GM12878 (cell line): ENCODE results near the gene NAA15. TPM values are rescaled to one million over a fixed set of nuclear protein-coding genes. Genes with fewer than 3 reads are reported as not detected.

Experiments
- NFXL1 ChIP-seq: fragments of 450-650 bp; IDR thresholded peaks from 2 replicates; pipeline ENCODE4 v1.6.1; 2017; ENCODE audit warnings: antibody characterized with exemption, mild to moderate bottlenecking, borderline replicate concordance
- PAX5 ChIP-seq: IDR thresholded peaks from 2 replicates; pipeline ENCODE4 v1.6.1; 2011; ENCODE audit warnings: low read depth, low read length, borderline replicate concordance
- polyA plus RNA-seq, 11 experiments: library from polyadenylated mRNA; depleted of rRNA in 4 of 11; unstranded in 6 of 11; stranded (reverse) in 5 of 11; fragments of >200 nt; fragmentation: Nextera tagmentation in 4 of 11; fragmentation: Illumina TruSeq in 1 of 11; extraction: Ambion mirVana in 4 of 11; extraction: Trizol in 1 of 11; gene quantifications; 1 replicate in 1 of 11; 2 replicates in 10 of 11; pipeline versions ENCODE4 v1.2.1 to v1.2.3, GENCODE V29; 2011 to 2016; ENCODE audit warnings: inconsistent platforms in 2 of 11, missing spikeins in 2 of 11, low read depth in 1 of 11
- total RNA-seq, 4 experiments: library from RNA; depleted of rRNA in 3 of 4; stranded (reverse); fragments of >200 nt in 3 of 4; fragmentation: Illumina TruSeq in 1 of 4; extraction: Trizol in 1 of 4; gene quantifications; 2 replicates each; pipeline versions ENCODE4 v1.2.1 to v1.2.3, GENCODE V29; 2013 to 2021
- TF ChIP-seq, protein P1 (sequence below): IDR thresholded peaks from 2 replicates; pipeline ENCODE4 v1.6.1; 2012; ENCODE audit warnings: improper control_type of control experiment, low read depth, low read length; ENCODE audit not compliant: insufficient replicate concordance
- TF ChIP-seq, protein P2 (sequence below): IDR thresholded peaks from 2 replicates; pipeline ENCODE4 v1.6.1; 2012; ENCODE audit warnings: mild to moderate bottlenecking, low read depth, low read length

NAA15 gene
- total and polyA plus RNA-seq, 10 of the 15 experiments (the other 5 are each of a cell fraction or from before 2014, with no cell fraction given): 24.3 to 93.1 (median 51.9) TPM

DNA sequence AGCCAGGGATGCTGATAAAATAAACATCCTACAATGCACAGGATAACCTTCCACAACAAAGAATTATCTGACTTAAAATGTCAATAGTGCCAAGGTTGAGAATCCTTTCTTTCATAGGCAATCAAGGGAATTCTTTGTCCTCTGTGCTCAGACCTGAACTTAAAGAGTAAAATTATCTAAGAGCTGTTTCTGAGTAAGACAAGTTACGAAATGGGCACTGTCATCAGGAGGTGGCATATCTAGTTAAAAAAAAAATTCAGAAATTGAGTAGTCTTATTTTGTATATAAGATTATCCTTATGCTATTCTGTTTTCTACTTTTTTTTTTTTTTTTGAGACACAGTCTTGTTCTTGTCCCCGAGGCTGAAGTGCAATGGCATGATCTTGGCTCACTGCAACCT lies 149.3 kb downstream of the NAA15 start (continued):
- TF ChIP-seq, protein P1, sequence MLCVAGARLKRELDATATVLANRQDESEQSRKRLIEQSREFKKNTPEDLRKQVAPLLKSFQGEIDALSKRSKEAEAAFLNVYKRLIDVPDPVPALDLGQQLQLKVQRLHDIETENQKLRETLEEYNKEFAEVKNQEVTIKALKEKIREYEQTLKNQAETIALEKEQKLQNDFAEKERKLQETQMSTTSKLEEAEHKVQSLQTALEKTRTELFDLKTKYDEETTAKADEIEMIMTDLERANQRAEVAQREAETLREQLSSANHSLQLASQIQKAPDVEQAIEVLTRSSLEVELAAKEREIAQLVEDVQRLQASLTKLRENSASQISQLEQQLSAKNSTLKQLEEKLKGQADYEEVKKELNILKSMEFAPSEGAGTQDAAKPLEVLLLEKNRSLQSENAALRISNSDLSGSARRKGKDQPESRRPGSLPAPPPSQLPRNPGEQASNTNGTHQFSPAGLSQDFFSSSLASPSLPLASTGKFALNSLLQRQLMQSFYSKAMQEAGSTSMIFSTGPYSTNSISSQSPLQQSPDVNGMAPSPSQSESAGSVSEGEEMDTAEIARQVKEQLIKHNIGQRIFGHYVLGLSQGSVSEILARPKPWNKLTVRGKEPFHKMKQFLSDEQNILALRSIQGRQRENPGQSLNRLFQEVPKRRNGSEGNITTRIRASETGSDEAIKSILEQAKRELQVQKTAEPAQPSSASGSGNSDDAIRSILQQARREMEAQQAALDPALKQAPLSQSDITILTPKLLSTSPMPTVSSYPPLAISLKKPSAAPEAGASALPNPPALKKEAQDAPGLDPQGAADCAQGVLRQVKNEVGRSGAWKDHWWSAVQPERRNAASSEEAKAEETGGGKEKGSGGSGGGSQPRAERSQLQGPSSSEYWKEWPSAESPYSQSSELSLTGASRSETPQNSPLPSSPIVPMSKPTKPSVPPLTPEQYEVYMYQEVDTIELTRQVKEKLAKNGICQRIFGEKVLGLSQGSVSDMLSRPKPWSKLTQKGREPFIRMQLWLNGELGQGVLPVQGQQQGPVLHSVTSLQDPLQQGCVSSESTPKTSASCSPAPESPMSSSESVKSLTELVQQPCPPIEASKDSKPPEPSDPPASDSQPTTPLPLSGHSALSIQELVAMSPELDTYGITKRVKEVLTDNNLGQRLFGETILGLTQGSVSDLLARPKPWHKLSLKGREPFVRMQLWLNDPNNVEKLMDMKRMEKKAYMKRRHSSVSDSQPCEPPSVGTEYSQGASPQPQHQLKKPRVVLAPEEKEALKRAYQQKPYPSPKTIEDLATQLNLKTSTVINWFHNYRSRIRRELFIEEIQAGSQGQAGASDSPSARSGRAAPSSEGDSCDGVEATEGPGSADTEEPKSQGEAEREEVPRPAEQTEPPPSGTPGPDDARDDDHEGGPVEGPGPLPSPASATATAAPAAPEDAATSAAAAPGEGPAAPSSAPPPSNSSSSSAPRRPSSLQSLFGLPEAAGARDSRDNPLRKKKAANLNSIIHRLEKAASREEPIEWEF: no peak
- no peak for TF ChIP-seq PAX5
- TF ChIP-seq, protein P2, sequence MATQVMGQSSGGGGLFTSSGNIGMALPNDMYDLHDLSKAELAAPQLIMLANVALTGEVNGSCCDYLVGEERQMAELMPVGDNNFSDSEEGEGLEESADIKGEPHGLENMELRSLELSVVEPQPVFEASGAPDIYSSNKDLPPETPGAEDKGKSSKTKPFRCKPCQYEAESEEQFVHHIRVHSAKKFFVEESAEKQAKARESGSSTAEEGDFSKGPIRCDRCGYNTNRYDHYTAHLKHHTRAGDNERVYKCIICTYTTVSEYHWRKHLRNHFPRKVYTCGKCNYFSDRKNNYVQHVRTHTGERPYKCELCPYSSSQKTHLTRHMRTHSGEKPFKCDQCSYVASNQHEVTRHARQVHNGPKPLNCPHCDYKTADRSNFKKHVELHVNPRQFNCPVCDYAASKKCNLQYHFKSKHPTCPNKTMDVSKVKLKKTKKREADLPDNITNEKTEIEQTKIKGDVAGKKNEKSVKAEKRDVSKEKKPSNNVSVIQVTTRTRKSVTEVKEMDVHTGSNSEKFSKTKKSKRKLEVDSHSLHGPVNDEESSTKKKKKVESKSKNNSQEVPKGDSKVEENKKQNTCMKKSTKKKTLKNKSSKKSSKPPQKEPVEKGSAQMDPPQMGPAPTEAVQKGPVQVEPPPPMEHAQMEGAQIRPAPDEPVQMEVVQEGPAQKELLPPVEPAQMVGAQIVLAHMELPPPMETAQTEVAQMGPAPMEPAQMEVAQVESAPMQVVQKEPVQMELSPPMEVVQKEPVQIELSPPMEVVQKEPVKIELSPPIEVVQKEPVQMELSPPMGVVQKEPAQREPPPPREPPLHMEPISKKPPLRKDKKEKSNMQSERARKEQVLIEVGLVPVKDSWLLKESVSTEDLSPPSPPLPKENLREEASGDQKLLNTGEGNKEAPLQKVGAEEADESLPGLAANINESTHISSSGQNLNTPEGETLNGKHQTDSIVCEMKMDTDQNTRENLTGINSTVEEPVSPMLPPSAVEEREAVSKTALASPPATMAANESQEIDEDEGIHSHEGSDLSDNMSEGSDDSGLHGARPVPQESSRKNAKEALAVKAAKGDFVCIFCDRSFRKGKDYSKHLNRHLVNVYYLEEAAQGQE: no peak
- TF ChIP-seq NFXL1: no peak
- TF ChIP-seq, all 136 proteins: peak for 0
